Osteoblast (primary cell): ENCODE data around the gene ELMO1. TPM values are rescaled to one million over a fixed set of nuclear protein-coding genes. Genes with fewer than 3 reads are reported as not detected.

Source experiments
- DNase-seq: peaks from one replicate; pipeline ENCODE4 v3.0.0; 2011; ENCODE audit warnings: low spot score, mixed read lengths; ENCODE audit not compliant: insufficient read length; ENCODE audit errors: missing footprints
- H2AFZ ChIP-seq: 2 replicates; pipeline ENCODE4 v1.6.0; 2011; ENCODE audit warnings: mild to moderate bottlenecking, low read length
- H3K27ac ChIP-seq: 2 replicates; pipeline ENCODE4 v1.5.1; 2011; ENCODE audit warnings: mild to moderate bottlenecking, low read depth, low read length, moderate library complexity
- H3K27me3 ChIP-seq: 2 replicates; pipeline ENCODE4 v1.6.0; 2012; ENCODE audit warnings: mild to moderate bottlenecking, control low read depth, inconsistent platforms, low read length, moderate library complexity; ENCODE audit not compliant: insufficient read depth
- H3K36me3 ChIP-seq: 2 replicates; pipeline ENCODE4 v1.5.1; 2011; ENCODE audit warnings: mild to moderate bottlenecking, low read length, control low read depth, moderate library complexity; ENCODE audit not compliant: insufficient read depth
- H3K4me1 ChIP-seq: 2 replicates; pipeline ENCODE4 v1.5.1; 2011; ENCODE audit warnings: mild to moderate bottlenecking, low read length, control low read depth, moderate library complexity; ENCODE audit not compliant: insufficient read depth
- H3K4me2 ChIP-seq: 2 replicates; pipeline ENCODE4 v1.6.0; 2011; ENCODE audit warnings: mild to moderate bottlenecking, low read length; ENCODE audit not compliant: insufficient read depth
- H3K4me3 ChIP-seq: fragments of 200-600 bp; sonication (generic); 3 replicates; pipeline ENCODE4 v1.5.1; 2012; ENCODE audit warnings: mild to moderate bottlenecking, low read length, inconsistent platforms; ENCODE audit not compliant: insufficient read depth
- H3K79me2 ChIP-seq: 2 replicates; pipeline ENCODE4 v1.6.0; 2012; ENCODE audit warnings: mild to moderate bottlenecking, low read length, control low read depth, inconsistent platforms; ENCODE audit not compliant: insufficient read depth
- H3K9me3 ChIP-seq: 2 replicates; pipeline ENCODE4 v1.5.1; 2011; ENCODE audit warnings: low read depth, low read length, control low read depth
- H4K20me1 ChIP-seq: 2 replicates; pipeline ENCODE4 v1.6.0; 2012; ENCODE audit warnings: mild to moderate bottlenecking, low read length, control low read depth; ENCODE audit not compliant: insufficient read depth
- small RNA-seq: library from RNA; depleted of rRNA; stranded (forward); fragments of <200 nt; gene quantifications from one replicate; pipeline ENCODE3, GENCODE V24; 2012
- total RNA-seq: library from RNA; depleted of rRNA; stranded (reverse); fragments of >200 nt; gene quantifications from 2 replicates; pipeline ENCODE4 v1.2.3, GENCODE V29; 2012
- TF ChIP-seq, protein P1 (sequence below): IDR thresholded peaks from 2 replicates; pipeline ENCODE4 v1.5.1; 2011; ENCODE audit warnings: mild to moderate bottlenecking, low read depth, low read length, moderate library complexity; ENCODE audit errors: extremely low read depth

ELMO1 gene
- total RNA-seq, 1 donor = 2.2 TPM

DNA sequence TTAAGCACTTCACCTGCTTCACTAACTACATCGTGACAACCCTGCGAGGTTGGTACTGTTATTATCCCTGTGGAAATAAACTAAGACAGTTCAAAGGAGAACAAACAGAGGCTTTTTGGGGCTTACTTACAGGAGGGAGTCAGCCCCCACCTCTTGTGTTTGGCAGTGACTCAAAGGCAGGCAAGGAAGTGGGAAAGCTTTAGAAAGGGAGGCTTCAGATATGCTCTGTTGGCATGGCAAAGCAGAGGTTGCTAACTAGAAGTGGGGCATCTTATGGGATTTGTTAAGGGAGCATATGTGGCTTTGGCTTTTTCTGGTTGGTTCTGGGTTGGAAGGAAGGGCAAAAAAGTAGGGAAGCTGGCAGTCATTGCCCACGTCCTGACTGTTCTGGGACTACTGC is 639.6 kb downstream of the ELMO1 start:
- Histone ChIP-seq H2AFZ (no peak overlapping the region), H3K4me2 (no peak overlapping the region), H3K27me3 (no peaks in the 10 kb centered on the region), H3K4me3 (no peak overlapping the region), H3K4me1 (no peaks in the 10 kb centered on the region), H3K9me3 (no peaks in the 10 kb centered on the region), H4K20me1 (no peaks in the 10 kb centered on the region), H3K36me3 (no peaks in the 10 kb centered on the region), H3K79me2 (no peaks in the 10 kb centered on the region), H3K27ac (no peak overlapping the region)
- TF ChIP-seq, protein P1, sequence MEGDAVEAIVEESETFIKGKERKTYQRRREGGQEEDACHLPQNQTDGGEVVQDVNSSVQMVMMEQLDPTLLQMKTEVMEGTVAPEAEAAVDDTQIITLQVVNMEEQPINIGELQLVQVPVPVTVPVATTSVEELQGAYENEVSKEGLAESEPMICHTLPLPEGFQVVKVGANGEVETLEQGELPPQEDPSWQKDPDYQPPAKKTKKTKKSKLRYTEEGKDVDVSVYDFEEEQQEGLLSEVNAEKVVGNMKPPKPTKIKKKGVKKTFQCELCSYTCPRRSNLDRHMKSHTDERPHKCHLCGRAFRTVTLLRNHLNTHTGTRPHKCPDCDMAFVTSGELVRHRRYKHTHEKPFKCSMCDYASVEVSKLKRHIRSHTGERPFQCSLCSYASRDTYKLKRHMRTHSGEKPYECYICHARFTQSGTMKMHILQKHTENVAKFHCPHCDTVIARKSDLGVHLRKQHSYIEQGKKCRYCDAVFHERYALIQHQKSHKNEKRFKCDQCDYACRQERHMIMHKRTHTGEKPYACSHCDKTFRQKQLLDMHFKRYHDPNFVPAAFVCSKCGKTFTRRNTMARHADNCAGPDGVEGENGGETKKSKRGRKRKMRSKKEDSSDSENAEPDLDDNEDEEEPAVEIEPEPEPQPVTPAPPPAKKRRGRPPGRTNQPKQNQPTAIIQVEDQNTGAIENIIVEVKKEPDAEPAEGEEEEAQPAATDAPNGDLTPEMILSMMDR = no peak
- DNase-seq = no peak

DNA sequence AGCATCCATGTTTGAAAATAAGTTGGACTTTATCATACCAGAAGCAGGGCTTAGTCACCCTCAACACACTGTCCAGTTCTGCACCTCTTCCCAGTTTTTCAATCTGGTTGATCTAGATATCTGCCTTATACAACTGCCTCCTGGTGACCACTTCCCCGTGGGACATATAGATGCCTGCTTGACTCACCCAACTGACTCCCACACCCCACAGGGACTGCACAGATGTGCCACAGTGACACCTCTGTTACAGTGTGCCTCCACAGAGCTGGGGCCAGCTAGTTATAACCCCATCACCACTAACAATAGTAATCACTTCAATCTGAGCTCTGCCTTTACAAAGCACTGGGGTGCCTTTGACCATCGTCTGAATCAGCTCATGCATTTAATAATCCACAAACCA is 641.8 kb downstream of the ELMO1 start:
- Histone ChIP-seq H3K9me3 (no peaks in the 10 kb centered on the region), H3K27ac (no peak overlapping the region), H3K79me2 (no peaks in the 10 kb centered on the region), H3K4me2 (no peak overlapping the region), H3K27me3 (no peaks in the 10 kb centered on the region), H3K36me3 (no peaks in the 10 kb centered on the region), H2AFZ (no peak overlapping the region), H3K4me1 (no peaks in the 10 kb centered on the region), H3K4me3 (no peak overlapping the region), H4K20me1 (no peaks in the 10 kb centered on the region)
- DNase-seq = no peak
- TF ChIP-seq, protein P1 = no peak

Small RNAs within 50 kb of the gene (small RNA-seq; reads per million reads assigned to genes)
- gene MIR1200 (not detected), gene RF00019 (not detected), gene RF00432 (not detected), gene RNU6-565P (not detected)

Other genes with a start within 250 kb of the ELMO1 start
- gene GPR141, start 234.9 kb upstream of the ELMO1 start, total RNA-seq = not detected in 2 replicates